Subcutaneous adipose tissue (tissue), 4 donors: ENCODE measurements around the gene SLC35C1. TPM values are rescaled to one million over a fixed set of nuclear protein-coding genes. Genes with fewer than 3 reads are reported as not detected.

Experiments
- CTCF ChIP-seq: fragments of 450-650 bp; IDR thresholded peaks from one replicate; pipeline ENCODE4 v1.5.1; 2016; ENCODE audit warnings: low read depth, mild to moderate bottlenecking, control low read depth, antibody characterized with exemption, moderate library complexity
- total RNA-seq, 4 donors: library from RNA; depleted of rRNA; stranded (reverse); fragments of >200 nt; gene quantifications; one replicate each; pipeline ENCODE4 v1.1.0, GENCODE V29; 2016

Gene SLC35C1
- total RNA-seq, 4 donors from 2014 or later: 49.5 to 96.7 (median 66.2) TPM

DNA sequence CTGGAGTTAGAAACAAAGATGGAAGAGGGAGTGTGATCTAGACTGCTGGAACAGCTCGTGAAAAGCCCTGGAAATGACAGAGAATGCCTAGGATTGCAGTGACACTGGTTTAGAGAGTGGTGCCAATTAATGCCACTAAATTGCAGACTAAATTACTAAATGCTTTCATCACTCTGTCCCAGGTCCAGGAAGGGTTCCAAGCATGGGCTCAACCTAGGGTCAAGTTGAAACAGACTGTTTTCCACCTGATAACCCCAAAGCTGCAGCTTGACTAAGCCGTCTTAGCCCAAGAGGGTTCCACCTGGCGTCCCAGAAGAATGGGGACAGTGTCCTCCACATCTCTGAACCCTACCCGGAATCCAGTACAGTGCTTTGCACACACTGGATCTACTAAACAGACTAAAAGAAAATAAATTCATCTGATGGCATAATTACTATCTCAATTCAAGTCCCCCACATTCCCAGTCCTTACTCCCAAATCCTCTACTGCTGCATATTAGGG, 41.3 kb downstream of the SLC35C1 start:
- no peak for TF ChIP-seq CTCF

DNA sequence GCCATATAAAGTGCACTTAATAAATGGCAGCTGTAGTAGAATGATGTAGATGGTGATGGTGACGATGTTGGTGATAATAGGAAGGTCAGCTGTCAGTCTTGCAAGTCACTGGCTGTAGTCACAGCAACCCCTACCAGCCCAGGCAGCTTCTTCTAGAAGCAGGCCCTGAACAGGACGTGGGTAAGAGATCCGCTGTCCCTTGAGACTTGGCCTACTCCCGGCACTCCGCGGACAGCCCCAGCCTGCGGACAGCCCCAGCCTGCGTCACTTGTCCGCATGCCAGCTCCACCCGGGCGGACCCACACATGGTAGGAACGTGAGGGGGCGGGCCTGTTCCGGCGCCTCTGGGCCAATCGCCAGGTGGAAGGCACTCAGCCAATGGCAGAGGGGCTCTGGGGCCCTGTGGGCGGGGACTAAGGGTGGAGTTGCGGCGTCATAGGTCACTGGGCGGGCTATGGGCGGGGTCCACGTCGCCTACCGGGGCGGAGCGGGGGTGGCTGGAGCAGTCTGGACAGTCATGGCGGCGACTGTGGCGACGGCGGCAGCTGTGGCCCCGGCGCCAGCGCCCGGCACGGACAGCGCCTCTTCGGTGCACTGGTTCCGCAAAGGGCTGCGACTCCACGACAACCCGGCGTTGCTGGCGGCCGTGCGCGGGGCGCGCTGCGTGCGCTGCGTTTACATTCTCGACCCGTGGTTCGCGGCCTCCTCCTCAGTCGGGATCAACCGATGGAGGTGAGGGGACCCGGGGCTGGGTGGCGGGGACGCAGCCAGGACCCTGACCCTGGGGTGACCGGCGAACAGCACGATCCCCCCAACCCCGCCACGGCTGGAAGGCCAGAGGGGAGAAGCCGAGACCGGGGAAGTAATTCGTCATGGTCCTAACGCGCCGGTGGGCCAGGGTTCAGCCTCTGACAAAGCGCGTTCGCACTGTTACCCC, 42.3 kb downstream of the SLC35C1 start, which contains the start of gene CRY2:
CRY2 (plus strand) TSS at position 502 of the 937 bp plus-strand sequence; CDS start at position 518, 16 bp downstream.
- TF ChIP-seq CTCF: no peak

DNA sequence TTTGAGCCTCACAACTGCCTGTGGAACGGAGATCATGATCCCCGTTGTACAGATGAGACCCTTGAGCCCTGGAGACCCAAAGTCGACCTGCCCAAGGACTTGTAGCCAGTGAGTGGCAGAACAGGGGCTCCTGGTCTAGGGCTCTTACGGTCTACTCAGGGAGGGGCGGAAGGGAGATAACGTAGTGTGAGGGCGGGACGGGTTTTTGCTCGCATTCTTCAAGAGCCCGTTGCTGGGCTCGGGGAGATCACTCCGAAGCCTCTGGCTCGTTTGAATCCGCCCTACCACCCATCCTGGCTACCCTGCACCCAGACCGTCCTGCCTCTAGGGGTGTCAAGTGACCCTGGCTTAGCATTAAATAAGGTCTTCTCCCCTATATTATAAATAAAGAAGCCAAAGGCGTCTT, 43.0 kb downstream of the SLC35C1 start:
- TF ChIP-seq CTCF: no peak

DNA sequence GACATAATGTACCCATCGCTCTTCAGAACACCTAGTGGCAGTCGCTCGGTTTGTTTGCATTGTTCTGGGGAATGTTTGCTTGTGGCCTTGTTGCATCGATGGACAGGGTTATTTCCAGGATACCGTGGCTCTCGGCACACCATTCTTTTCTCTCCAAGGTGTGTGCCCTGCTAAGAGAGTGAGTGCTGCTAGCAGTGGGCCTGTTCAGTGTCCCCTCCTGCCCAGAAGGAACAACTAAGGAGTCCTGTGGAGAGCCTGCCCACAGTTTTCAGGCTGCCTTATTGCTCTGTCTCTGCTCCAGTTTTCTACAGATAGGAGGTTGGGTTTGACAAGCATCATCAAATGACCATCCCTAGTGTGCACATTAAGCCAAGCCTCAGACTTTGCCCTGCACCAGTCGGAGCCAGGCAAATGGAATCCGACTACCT, 43.7 kb downstream of the SLC35C1 start:
- TF ChIP-seq CTCF: no peak

GRCh38 chr11:45850446-45850845, 45.5 kb downstream of the SLC35C1 start:
- no peak for TF ChIP-seq CTCF

DNA sequence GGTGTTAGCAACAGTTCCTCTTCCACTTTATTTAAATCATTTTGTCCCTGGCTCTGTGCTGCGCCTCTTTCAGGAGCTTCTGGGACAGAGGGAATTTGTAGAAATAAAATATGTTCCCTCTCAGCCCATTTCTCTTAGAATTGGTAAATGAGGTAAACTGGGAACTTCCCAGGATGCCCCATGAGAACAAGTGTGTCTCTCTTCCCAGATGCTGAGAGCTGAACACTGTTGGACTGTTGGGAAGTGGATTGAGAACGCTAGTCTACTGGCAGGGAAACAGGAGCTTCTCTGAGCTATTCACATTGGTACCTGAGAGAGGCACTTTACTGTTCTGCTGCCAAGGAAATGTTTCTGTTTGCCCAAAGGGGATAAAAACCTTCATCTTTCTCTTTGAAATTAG, 46.3 kb downstream of the SLC35C1 start:
- no peak for TF ChIP-seq CTCF

GRCh38 chr11:45852018-45852711, 47.2 kb downstream of the SLC35C1 start:
- no peak for TF ChIP-seq CTCF
